ENCODE results near the gene AHRR.
A peak's percentile ranks its signal among the peaks of the same experiment; 100 is the strongest.
"Not testable (repeated sequence)": the region's sequence is repeated elsewhere in the genome, so short reads cannot be mapped to it uniquely, and the experiment has no call there.

AHRR gene

DNA sequence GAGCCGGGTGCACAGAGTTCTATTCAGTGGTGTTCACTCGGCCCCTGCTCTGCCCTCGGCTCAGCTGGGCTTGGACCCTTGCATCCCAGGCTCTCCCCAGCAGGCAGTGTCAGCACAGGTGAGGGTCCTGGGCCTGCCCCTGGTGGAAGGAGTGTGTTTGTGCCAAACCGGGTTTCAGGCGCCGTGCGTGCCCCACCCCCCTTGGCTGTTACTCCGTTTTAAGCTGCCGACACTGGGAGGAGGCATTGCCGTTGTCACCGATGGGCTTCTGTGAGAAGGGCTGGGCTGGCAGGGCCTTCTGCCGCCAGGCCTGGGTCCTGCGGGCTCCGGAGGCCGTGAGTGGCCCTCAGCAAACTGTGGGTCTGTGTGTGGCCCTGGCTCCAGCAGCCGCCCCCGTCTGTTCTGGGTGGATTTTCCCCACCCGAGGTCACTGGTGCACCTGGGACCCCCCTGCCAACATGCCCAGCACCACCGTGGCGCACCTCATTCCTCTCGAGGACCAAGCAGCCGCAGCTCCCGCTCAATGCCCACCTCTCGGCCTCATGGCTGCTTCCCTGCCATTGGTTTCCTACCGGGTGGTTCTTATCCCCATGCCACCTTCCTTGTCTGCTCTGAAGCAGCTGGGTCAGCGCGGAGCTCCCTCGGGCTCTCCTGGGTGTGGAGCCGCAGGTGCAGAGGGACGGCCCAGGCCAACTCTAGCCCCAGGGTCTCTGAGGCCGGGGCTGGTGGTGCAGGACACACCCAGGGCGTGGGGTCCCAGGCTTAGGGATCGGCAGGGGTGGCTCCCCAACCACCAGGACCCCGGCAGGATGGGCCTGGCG is 77.2 kb downstream of the AHRR start:
- no peak for DNase-seq

GRCh38 chr5:399296-400281 is 78.1 kb downstream of the AHRR start:
- peak; percentile 80 for DNase-seq

DNA sequence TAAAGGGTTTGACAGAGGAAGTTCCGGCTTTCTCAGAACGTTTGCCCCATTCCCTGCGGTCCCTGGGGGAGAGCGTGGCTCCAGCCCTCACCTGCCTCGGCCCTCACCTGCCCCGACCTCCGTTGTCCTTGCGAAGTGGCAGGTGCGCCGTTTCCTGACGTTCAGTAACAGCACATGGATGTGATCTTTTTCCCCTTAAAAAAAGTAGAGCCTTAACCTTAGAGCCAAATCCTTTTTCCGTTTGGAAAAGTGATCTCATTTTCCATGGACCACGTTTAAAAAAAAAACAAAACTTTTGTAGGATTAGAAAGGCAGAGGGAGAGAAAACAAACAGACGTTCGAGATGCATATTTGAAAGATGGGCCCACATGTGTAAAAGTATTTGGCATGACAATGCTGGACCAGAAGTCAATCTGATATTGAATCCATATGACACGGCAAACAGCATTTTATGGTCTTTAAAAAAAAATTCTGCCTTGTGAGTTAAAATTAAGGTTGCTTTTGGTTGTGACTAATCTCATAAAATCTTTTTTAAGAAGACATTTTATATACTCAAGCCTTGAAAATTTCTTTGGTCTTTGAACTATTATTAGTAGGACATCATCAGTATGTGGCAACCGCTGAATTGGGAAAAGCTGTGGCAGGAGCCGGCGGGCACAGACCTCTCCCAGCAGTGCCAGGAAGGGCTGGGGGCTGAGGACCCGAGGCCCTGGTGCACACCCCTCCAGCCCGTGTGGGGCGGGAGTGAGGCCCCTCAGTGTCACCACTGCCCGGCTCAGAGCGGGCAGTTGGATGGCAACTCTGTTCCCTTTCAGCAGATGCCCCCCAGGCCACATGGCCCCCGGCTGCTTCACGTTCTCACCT is 79.0 kb downstream of the AHRR start:
- no peak for DNase-seq

DNA sequence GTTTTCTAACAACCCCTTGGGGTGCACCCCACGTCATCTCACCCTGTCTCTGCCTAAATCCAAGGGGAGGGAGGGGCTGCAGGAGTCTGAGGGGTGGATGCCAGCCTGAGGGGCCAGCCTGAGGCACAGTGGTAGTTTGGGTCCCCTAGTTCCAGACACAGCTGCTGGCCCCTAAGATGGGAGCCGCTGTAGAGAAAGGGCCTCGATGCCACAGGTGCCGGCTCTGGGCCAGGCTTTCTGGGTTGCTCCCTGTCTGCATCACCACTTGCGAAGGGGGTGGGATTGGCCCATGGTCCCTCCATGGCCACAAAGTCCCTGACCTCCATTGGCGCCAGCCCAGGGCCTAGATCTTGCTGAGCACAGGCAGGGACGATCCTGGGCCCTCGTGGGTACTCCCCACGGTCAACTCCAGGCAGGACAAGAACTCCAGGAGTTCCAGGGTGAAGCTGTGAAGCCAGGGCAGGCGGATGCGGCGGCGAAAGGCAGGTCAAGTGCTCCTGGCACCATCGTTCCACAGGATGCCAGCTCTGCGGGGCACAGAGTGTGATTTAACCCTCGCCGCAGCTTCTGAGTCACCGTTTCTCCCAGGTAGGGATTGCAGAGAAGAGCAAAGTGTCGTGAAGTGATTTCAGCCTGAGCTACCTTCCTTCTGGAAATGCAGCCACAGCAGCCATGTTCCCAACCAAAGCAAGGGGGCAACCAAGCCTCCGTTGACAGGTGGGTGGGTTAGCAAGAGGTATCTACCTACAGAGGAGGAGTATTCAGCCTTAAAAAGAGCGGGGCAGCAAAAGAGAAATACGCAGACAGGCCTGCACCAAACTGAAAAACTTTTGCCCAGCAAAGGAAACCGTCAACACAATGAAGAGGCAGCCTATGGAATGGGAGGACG is 79.9 kb downstream of the AHRR start:
- no peak for DNase-seq

DNA sequence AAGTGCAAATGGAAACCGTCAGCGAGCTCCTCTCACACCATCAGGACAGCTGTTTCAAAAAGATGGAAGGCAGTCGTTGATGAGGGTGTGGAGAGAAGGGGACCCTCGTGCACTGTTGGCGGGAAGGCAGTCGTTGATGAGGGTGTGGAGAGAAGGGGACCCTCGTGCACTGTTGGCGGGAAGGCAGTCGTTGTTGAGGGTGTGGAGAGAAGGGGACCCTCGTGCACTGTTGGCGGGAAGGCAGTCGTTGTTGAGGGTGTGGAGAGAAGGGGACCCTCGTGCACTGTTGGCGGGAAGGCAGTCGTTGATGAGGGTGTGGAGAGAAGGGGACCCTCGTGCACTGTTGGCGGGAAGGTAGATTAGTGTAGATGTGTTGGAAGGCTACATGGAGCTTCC is 80.7 kb downstream of the AHRR start:
- not testable (repeated sequence) for DNase-seq

DNA sequence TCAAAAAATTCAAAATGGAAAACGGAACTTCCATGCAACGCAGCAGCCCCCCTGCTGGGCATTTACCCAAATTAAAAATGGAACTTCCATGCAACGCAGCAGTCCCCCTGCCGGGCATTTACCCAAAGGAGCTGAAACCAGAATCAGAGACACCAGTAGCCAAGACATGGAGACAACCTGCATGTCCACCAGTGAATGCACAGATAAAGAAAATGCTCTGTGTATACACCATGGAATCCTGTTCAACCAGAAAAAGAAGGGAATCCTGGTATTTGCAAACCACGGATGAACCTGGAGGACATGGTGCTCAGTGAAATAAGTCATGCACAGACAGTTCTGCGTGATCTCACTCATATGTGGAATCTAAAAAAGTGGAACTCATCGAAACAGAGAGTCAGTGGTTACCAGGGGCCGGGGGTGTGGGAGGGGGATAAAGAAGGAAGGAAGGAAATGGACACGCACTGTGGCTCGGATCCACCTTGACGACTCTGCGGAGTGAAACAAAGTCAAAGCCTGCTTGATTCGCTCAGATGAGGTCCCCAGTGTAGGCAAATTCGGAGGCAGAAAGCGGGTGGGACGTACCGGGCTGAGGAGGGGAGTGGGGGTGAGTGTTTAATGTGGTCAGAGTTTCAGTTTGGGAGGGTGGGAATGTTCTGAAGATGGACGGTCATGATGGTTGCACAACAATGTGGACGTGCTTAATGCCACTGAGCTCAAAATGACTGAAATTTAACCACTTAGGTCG is 81.3 kb downstream of the AHRR start:
- peak; percentile 73 for DNase-seq

GRCh38 chr5:403995-404394 is 82.5 kb downstream of the AHRR start:
- no peak for DNase-seq

GRCh38 chr5:404666-405241 is 83.2 kb downstream of the AHRR start:
- DNase-seq, result no peak

DNA sequence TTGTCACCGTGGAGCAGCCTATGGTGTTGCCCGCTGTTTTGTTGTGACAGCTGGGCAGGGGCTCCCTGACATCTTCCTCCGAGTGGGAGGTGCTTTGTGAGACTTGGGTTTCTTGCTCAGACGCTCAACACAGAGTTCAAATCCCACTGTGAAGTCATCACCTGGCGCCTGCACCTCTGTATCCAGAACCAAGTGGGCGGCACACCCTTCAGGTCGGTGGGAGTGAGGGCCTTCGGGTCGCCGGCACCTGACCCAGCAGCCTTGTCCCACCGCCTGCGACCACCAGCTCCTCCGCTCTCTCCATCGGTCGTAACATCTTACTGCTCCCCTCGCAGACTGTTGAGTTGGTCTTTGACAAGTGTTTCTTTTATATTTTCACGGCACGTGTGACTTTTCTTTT is 83.9 kb downstream of the AHRR start:
- DNase-seq, result no peak

- no peak for DNase-seq
These were observed 84.5 kb downstream of the AHRR start for GRCh38 chr5:406041-406440.

DNA sequence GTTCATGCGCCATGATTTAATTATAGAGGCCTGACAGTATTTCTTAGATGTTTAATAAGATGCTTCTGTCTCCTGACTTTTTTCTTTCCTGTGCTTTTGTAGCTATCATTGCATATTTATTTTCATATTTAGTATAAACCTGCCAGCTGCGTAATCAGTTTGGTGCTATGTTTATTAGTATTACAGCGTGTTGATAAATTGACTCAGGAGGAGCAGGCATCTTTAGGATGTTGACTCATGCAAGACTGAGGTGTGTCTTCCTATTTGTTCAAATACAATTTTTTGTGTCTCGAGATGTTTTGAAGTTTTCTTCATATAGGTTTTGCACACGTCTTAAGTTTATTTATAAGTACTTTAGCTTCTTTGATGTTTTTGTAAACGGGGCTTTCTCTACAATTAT is 85.5 kb downstream of the AHRR start:
- no peak for DNase-seq

DNA sequence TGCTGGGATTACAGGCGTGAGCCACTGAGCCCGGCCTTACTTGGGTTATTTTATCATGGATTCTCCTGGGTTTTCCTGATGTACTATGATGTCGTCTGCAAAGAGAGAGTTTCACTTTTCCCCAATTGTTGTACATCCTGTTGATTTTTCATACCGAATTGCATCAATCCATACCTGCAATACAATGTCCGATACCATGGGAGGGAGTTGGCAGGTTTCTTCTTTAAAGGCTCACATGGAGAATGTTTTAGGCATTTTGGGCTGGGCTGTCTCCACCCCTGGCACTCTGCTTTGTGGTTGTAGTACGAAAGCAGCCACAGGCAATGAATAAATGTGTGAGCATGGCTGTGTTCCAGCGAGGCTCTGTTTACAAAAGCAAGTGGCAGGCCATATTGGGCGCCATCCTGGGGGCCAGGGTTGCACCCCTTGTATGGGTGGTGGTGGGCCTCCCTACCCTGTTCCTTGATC is 86.3 kb downstream of the AHRR start:
- DNase-seq, result no peak

DNA sequence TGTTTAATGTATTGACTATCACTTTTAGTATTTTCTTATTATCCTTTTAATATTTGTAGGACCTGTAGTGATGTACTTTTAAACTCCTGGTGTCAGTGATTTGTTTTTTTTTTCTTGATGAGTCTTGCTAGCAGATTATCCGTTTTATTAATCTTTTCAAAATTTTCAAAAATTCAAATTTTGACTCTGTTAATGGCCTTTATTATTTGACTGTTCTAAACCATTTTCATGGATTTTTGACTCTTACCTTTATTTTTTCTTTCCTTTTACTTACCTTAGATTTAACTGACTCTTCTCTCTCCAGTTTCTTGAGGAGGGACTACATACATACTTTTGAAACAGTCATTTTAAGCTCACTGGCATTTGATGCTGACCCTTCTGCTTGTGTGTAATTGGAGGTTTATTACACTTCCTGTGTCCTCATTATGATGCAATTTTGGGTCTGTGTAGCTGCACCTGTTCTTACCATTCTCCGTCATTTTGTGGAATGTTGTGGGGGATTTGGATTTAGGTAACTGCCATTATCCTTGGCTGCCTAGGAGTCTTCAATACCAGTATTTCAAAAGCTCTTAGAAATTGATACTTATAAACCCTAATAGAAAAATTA is 89.5 kb downstream of the AHRR start:
- no peak for DNase-seq

DNA sequence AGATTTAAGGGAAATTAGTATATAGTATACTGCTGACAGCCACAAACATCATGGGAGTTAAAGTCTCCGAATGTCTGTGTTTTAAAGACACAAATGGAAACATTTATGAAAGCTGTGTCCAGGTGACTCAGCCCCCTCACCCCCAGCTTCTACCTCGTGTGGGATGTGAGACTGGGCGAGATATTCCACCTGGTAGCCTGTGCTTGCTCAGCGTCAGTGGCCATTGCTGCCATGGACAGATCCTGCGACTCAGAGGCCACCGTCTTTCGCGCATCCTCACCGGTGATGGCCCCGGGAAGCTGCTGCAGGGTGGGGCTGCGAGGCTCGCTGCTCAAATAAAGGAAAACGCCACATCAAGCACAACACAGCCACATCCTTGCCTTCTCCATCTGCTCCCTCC is 90.2 kb downstream of the AHRR start:
- DNase-seq, result no peak

DNA sequence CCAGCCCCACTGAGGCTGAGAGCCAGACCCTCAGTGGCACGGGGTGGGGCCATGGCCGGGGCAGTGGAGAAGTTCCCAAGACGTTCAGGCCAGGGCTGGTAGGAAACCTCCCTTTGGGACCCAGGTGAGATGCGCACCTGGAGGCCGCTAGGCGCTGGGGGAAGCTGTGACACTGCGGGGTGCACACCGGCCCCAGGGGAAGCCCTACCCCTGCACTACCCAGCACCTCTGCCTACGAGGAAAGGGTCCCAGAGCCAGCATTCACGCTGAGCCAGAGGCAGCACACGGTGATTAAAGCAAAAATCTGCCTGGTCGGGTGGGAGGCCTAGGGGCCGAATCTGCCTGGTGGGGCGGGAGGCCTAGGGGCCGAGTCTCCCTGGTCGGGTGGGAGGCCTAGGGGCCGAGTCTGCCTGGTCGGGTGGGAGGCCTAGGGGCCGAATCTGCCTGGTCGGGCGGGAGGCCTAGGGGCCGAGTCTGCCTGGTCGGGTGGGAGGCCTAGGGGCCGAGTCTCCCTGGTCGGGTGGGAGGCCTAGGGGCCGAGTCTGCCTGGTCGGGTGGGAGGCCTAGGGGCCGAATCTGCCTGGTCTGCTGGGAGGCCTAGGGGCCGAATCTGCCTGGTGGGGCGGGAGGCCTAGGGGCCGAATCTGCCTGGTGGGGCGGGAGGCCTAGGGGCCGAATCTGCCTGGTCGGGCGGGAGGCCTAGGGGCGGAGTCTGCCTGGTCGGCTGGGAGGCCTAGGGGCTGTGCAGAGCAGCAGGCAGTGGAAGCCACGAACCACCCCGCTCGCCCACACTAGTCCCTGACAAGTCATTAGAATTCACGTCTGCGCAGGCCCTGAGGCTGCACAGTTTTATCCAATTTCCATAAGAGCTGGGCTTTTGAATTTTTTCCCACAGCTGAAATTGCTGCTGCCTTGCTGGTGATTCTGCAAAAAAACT is 93.7 kb downstream of the AHRR start:
- not testable (repeated sequence) for DNase-seq

DNA sequence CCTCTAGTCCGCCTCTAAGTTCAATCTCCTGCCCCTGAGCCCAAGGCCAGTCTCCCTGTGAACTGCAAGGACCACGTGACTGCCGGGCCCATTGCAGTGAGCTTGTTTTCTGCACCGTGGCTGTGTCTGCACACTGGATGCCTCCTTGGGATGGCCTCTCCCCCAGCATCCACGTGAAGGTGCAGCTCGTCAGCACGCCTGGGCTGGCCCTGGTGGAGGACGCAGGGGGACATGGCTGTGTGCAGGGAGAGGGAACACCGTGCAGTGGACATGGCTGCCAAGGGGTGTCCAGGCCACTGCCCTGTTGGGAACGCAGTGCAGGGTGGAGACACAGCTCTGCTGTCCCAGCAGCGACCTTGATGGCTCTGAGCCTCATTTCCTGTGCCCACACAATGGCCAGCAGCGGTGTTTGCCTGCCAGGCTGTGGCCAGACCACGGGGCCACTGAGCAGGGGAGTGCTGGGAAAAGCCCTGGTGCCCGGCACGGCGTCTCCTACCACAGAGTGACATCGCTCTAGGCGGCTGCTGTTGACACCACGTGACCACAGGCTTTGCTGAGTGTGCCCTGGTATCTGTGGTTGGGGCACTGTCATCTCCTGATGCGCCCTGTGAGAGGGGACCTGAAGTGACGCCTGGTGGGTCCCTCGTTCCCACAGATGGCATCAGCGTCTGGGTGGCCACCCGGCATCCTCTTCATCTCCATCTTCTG is 94.6 kb downstream of the AHRR start:
- DNase-seq, result no peak

GRCh38 chr5:416636-416960 is 95.1 kb downstream of the AHRR start:
- DNase-seq, result no peak

Data from activated CD4-positive, alpha-beta T cell treated with anti-CD3 and anti-CD28 coated beads, Interleukin-2, amount 50 U/mL, for 16 hours (primary cell).